GM12878 (cell line): Measurements from ENCODE around the gene TPD52L2.
"Not testable (repeated sequence)": the region's sequence is repeated elsewhere in the genome, so short reads cannot be mapped to it uniquely, and the experiment has no call there.

Experiments used
- CEBPB ChIP-seq, 2 experiments: fragments of 150-350 bp in 1 of 2; IDR thresholded peaks; 2 replicates each; pipeline ENCODE4 v1.6.1; 2012 to 2014; ENCODE audit warnings: low read depth in 2 of 2, low read length in 2 of 2, borderline replicate concordance in 1 of 2, inconsistent platforms in 1 of 2
- CTCF ChIP-seq, 3 experiments: IDR thresholded peaks in 2 of 3; conservative IDR thresholded peaks in 1 of 3; 2 replicates each; pipeline ENCODE4 v1.5.1; 2011; ENCODE audit warnings: low read depth in 3 of 3, low read length in 3 of 3, mild to moderate bottlenecking in 3 of 3, control low read depth in 2 of 3, moderate library complexity in 2 of 3, inconsistent platforms in 1 of 3, mixed read lengths in 1 of 3; ENCODE audit not compliant: control insufficient read depth in 2 of 3, insufficient read depth in 1 of 3; ENCODE audit errors: extremely low read depth in 1 of 3
- MAX ChIP-seq: IDR thresholded peaks from 2 replicates; pipeline ENCODE4 v1.6.1; 2012; ENCODE audit warnings: low read depth, low read length, improper control_type of control experiment
- POLR2A ChIP-seq: IDR thresholded peaks from 2 replicates; pipeline ENCODE4 v1.6.1; 2011; ENCODE audit warnings: low read depth, mild to moderate bottlenecking, low read length
- USF2 ChIP-seq: IDR thresholded peaks from 2 replicates; pipeline ENCODE4 v1.6.1; 2011; ENCODE audit warnings: low read depth, low read length, improper control_type of control experiment, borderline replicate concordance

- not testable (repeated sequence) for TF ChIP-seq CTCF (IDR thresholded peaks at IDR 0.05 in 2 of 3, conservative IDR thresholded peaks at IDR 0.05 in 1 of 3; ENCODE audit: control insufficient read depth in 2 of 3, extremely low read depth in 1 of 3, insufficient read depth in 1 of 3, low read depth in 3 of 3, low read length in 3 of 3); CEBPB (IDR thresholded peaks at IDR 0.05; ENCODE audit: borderline replicate concordance in 1 of 2, low read depth in 2 of 2, low read length in 2 of 2); USF2; POLR2A; MAX
Observed at GRCh38 chr20:63880901-63881300, 15.8 kb downstream of the TPD52L2 start.
